ENCODE measurements around the gene PCDH1. TPM values are rescaled to one million over a fixed set of nuclear protein-coding genes. Genes with fewer than 3 reads are reported as not detected.
A peak's percentile ranks its signal among the peaks of the same experiment; 100 is the strongest.
"Not testable (repeated sequence)": the region's sequence is repeated elsewhere in the genome, so short reads cannot be mapped to it uniquely, and the experiment has no call there.

PCDH1 gene
- total RNA-seq, result under 1 TPM in 1 of 2 donors, not detected in 1; 0.56 TPM

DNA sequence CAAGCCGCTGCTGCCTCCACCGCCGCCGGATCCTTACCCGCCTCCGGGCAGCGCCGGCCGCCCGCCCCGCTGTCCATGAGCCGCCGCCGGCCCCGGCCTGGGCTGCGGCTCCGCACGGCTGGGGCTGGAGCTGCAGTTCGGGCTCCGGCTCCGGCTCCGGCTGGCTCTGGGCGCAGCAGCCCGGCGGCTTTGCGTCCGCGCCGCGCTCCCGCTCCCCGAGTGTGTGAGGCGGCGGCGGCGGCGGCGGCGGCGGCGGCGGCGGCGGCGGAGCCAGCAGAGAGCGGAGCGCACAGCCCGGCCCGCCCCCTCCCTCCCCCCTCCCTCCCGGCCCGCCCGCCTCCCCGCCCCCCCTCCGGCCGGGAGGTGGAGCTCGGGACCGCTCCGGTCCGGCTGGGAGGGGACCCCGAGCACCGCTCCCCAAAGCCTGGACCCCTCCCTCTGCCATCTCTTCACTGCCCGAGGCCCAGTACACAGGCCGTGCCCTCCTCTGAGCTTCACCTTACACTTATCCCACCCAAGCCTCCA is at the start of gene PCDH1:
TSS of gene PCDH1 (minus strand) at position 225 of the 525 bp plus-strand sequence. CDS start at position 77, 148 bp downstream.
- DNase-seq (ENCODE audit: low spot score in 2 of 2) (peak in 1 of 2 donors; percentile 18), ATAC-seq (peak; percentile 11 to 42)
- Mint-ChIP-seq H3K9me3 (no peaks in the 10 kb centered on the region), H3K27ac (no peak within 1 kb of the TSS), H3K36me3 (peaks cover 0 to 10% of the 10 kb centered on the region in 2 donors)

GRCh38 chr5:141926434-141926833 is 48.2 kb upstream of the PCDH1 start:
- DNase-seq (ENCODE audit: low spot score in 2 of 2), result no peak
- no peak overlapping the region for H3K27ac Mint-ChIP-seq
- H3K36me3 Mint-ChIP-seq, result peaks cover 16 to 18% of the 10 kb centered on the region in 2 donors
- no peaks in the 10 kb centered on the region for H3K9me3 Mint-ChIP-seq
- ATAC-seq, result no peak

DNA sequence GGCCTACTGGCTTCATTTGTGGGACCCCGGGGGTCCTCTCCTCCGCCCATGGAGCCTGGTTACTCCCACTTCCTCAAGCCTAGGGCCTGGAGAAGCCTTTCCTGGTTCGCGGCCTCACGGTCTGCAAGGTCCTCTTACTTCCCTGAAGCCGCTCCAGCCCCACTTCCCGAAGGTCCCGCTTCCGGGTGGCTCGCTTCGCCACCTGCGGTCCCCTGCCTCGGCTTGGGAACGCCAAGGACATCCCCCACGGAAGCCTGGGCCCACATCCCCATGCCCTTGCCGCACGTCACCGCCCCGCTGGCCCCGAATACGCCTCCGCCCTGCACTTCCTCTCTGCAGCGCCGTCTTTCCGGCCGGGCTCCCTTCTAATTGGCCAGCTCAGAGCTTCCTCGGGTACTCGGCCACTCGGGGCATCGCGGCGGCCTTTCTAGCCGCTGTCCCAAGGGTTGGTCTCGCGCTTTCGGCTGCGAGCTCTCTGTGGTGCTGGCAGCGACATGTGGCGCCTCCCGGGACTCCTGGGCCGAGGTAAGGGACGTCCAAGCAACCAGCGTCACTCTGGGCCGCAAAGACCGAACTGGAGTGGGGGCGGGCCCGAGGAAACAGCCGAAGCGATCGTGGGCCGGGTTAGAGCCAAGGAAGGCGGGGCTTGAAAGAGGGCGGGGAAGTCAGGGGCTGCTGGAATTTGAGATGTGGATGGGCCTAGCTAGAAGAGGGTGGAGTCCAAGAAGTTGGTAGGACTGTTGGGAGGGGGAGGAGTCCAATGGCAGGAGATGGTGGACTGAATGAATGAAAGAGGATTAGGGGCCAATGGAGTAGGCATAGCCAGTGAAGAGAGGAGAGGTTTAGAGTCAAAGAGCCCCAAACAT is 45.5 kb upstream of the PCDH1 start, which contains the start of gene DELE1:
TSS of gene DELE1 (plus strand) at position 424 of the 866 bp plus-strand sequence. CDS start at position 495, 71 bp downstream.
- H3K36me3 Mint-ChIP-seq, result peaks cover 16 to 18% of the 10 kb centered on the region in 2 donors
- DNase-seq (ENCODE audit: low spot score in 2 of 2) (peak; percentile 90 to 93), ATAC-seq (peak; percentile 96)
- peak within 1 kb of the TSS; percentile 85 to 95 for H3K27ac Mint-ChIP-seq
- no peaks in the 10 kb centered on the region for H3K9me3 Mint-ChIP-seq

DNA sequence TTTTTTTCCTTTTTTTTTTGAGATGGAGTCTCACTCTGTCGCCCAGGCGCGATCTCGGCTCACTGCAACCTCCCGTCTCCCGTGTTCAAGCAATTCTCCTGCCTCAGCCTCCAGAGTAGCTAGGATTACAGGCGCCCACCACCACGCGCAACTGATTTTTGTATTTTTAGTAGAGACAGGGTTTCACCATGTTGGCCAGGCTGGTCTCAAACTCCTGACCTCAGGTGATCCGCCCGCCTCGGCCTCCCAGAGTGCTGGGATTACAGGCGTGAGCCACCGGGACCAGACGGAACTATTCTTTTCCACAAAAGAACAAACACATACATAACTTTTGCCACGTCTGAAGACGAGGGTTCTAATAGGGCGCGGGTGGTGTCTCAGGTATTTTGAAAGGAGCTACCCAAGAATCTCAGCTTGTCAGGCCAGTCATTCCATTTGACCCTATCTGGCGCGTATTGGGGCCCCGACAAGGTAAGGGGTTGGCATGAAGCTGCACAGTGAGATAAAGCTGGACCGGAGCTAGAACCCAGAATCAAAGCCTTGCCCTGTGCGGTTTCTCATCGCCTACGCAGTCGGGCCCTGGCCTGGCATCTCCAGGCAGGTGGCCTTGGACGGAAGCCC is 44.7 kb upstream of the PCDH1 start:
- not testable (repeated sequence) for DNase-seq (ENCODE audit: low spot score in 2 of 2); H3K9me3 Mint-ChIP-seq
- Mint-ChIP-seq H3K27ac (peak overlapping the region; percentile 85 to 95), H3K36me3 (peaks cover 12 to 18% of the 10 kb centered on the region in 2 donors)
- ATAC-seq, result peak in 1 of 2 donors; percentile 6

DNA sequence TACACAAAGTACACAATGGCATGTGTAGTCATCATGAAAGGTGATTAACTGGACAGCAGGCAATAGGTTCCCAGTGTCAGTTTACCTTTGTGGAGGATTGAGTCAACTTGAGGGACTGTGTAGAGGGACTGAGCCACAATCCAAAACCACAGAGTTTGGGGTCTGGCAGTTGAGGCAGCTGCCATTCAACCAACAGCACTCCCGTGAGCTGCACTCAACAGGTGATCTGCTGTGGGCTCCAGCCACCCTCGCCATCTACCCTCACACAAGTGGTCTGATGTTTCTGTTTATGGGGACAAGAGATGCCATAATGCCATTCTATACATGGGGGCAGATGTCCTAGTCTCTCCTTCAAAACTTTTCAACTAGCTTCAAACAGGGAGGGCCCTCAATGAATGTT is 42.6 kb upstream of the PCDH1 start:
- no peak for DNase-seq (ENCODE audit: low spot score in 2 of 2)
- Mint-ChIP-seq H3K36me3 (peaks cover 6 to 13% of the 10 kb centered on the region in 2 donors), H3K27ac (peak overlapping the region in 1 of 2 donors; percentile 22), H3K9me3 (no peaks in the 10 kb centered on the region)
- ATAC-seq, result no peak

DNA sequence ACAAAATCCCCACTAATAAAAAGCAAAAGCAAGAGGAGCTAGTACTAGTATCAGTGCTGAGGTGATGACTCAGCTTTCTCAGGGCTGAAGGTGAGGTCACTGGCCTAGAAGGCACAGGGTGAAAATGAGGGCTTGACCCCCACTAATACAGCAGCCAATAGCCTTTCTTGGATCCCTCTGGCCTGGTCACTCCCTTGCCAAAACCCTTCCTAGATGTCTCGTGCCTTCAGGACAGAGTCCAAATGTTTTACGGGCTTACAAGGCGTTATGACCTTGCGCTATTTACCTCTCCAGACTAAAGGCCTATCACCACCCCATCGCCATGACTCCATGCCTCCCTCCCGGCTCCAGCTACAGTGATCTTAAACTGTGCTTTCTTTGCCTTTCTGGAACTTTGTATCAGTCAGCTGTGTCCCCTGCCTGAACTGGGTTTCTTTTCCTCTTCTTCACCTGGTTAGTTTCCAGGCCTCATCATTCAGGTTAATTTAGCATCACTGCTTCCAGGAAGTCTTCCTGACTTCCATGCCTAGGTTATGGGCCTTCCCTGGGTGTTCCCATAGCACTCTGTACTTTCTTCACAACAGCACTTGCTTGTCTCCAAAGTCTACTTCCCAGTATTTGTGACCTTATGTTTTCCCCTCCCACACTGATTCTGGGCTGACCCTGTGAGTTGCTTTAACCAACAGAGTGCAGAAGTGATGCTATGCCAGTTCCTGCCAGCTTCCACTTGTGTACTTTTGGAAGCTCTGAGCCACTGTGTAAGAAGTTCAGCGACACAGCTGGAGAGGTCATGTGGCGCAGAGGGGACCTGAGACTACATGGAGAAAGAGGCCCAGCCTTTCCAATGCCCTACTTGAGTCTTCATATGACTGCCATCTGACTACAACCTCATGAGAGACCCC is 41.3 kb upstream of the PCDH1 start:
- no peak for ATAC-seq
- H3K27ac Mint-ChIP-seq, result peak overlapping the region in 1 of 2 donors; percentile 12
- DNase-seq (ENCODE audit: low spot score in 2 of 2), result no peak
- peaks cover 0 to 8% of the 10 kb centered on the region in 2 donors for H3K36me3 Mint-ChIP-seq
- no peaks in the 10 kb centered on the region for H3K9me3 Mint-ChIP-seq

GRCh38 chr5:141917760-141918159 is 39.5 kb upstream of the PCDH1 start:
- H3K27ac Mint-ChIP-seq, result no peak overlapping the region
- DNase-seq (ENCODE audit: low spot score in 2 of 2) (no peak), ATAC-seq (no peak)
- H3K9me3 Mint-ChIP-seq, result no peaks in the 10 kb centered on the region
- H3K36me3 Mint-ChIP-seq, result peaks cover 0 to 4% of the 10 kb centered on the region in 2 donors

GRCh38 chr5:141916522-141916921 is 38.3 kb upstream of the PCDH1 start:
- Mint-ChIP-seq H3K27ac (no peak overlapping the region), H3K36me3 (peaks cover 0 to 4% of the 10 kb centered on the region in 2 donors), H3K9me3 (no peaks in the 10 kb centered on the region)
- ATAC-seq (no peak), DNase-seq (ENCODE audit: low spot score in 2 of 2) (no peak)

DNA sequence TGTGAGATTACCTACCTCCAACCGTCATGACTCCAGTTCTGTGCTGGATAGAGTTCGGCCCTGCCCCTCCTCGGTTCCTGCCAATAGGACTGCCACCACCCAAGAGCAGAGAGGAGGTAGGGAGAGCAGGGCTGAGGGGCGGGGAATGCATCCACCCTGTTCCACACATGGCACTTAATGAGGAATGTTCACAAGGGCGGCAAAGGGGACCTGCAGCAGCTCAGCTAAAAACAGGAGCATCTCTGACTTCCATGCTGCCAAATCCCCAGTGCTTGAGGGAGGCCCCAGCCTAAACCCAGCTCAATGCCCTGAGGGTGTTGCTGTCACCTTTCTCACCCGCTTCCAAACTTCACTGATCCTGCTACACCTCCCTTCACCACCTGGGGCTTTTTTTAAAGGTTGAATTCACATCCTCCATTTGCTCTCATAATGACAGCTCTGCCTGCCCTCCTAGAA is 37.7 kb upstream of the PCDH1 start:
- ATAC-seq (no peak), DNase-seq (ENCODE audit: low spot score in 2 of 2) (no peak)
- Mint-ChIP-seq H3K27ac (no peak overlapping the region), H3K36me3 (peaks cover 0 to 4% of the 10 kb centered on the region in 2 donors), H3K9me3 (no peaks in the 10 kb centered on the region)

DNA sequence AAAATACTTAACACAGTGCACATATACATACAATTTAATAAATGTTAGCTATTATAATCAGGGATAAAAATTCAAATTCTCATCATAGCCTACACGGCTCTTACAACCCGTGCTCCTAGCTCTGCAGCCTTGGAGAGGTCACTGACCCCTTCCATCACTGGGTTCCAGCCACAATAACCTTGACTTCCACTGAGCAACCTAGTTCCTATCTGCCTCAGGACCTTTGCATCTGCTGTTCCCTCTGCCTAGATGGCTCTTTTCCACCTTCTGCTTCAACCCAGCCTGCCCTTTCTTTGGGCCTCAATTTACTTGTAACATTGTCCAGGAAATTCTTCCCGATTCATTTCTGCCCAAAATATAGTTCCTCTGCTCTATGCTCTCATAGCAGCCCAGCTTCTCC is 36.6 kb upstream of the PCDH1 start:
- peak overlapping the region in 1 of 2 donors; percentile 4 for H3K27ac Mint-ChIP-seq
- ATAC-seq (no peak), DNase-seq (ENCODE audit: low spot score in 2 of 2) (no peak)
- H3K9me3 Mint-ChIP-seq, result no peaks in the 10 kb centered on the region
- peaks cover 0 to 4% of the 10 kb centered on the region in 2 donors for H3K36me3 Mint-ChIP-seq

DNA sequence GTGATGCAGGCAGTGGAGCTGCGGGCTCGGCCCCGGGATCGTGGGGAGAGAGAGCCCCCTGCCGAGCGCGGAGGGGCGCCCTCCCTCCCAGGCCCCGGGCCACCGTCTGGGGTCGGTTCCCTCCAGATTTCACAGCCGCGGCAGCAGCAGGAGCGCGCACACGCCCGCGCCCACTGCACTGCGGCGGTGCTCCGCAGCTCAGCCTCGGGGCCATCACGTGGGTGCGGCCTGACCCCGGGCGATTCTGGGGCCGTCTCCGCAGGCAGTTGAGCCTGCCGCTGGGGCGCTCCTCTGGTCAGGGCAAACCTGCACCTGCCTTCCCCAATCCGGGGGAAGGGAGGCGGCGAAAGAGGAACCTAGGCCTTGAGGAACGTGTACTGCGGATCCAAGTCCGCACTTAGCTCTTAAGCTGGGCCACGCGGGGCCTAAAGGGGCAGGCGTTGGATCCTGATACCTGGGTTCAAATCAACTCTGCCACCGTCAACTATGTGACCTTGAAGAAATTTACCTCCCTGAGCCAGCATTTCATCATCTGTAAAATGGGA is 36.1 kb upstream of the PCDH1 start:
- peaks cover 0 to 4% of the 10 kb centered on the region in 2 donors for H3K36me3 Mint-ChIP-seq
- ATAC-seq (peak; percentile 71 to 76), DNase-seq (ENCODE audit: low spot score in 2 of 2) (peak in 1 of 2 donors; percentile 26)
- no peaks in the 10 kb centered on the region for H3K9me3 Mint-ChIP-seq
- no peak overlapping the region for H3K27ac Mint-ChIP-seq

GRCh38 chr5:141913560-141914198 is 35.5 kb upstream of the PCDH1 start:
- peak overlapping the region in 1 of 2 donors; percentile 18 for H3K27ac Mint-ChIP-seq
- H3K36me3 Mint-ChIP-seq, result peaks cover 0 to 4% of the 10 kb centered on the region in 2 donors
- no peaks in the 10 kb centered on the region for H3K9me3 Mint-ChIP-seq
- ATAC-seq, result no peak
- DNase-seq (ENCODE audit: low spot score in 2 of 2), result no peak

- Mint-ChIP-seq H3K36me3 (peaks cover 0 to 4% of the 10 kb centered on the region in 2 donors), H3K27ac (no peak overlapping the region), H3K9me3 (no peaks in the 10 kb centered on the region)
- DNase-seq (ENCODE audit: low spot score in 2 of 2), result no peak
- no peak for ATAC-seq
These were observed 32.1 kb upstream of the PCDH1 start for GRCh38 chr5:141910271-141910673.

- Mint-ChIP-seq H3K36me3 (peaks cover 0 to 4% of the 10 kb centered on the region in 2 donors), H3K27ac (no peak overlapping the region), H3K9me3 (no peaks in the 10 kb centered on the region)
- DNase-seq (ENCODE audit: low spot score in 2 of 2) (no peak), ATAC-seq (no peak)
These were observed 31.0 kb upstream of the PCDH1 start for GRCh38 chr5:141909212-141909611.

DNA sequence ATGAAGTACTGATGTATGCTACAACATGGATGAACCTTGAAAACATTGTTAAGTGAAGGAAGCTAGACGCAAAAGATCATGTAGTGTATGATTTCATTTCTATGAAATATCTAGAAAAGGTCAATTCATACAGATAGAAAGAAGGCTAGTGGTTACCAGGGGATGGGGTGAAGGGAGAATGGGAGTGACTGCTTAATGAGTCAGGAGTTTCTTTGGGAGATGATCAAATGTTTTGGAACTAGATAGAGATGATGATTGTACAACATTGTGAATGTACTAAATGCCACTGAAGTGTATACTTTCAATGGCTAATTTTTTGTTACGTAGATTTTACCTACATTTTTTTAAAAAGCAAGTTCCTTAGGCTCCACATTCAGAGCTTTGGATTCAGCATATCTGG is 30.6 kb upstream of the PCDH1 start:
- H3K27ac Mint-ChIP-seq, result no peak overlapping the region
- DNase-seq (ENCODE audit: low spot score in 2 of 2) (no peak), ATAC-seq (peak; percentile 50 to 95)
- peaks cover 0 to 4% of the 10 kb centered on the region in 2 donors for H3K36me3 Mint-ChIP-seq
- H3K9me3 Mint-ChIP-seq, result no peaks in the 10 kb centered on the region
